GM18867 (cell line): ENCODE results near the gene PTPN23.
"Not testable (repeated sequence)": the region's sequence is repeated elsewhere in the genome, so short reads cannot be mapped to it uniquely, and the experiment has no call there.

ENCODE experiments used
- ATAC-seq: cut with Tn5 transposase; IDR thresholded peaks from one replicate; pipeline ENCODE4 v1.9.1; 2021; ENCODE audit warnings: mild to moderate bottlenecking, moderate library complexity; ENCODE audit not compliant: unreplicated experiment

The PTPN23 gene

DNA sequence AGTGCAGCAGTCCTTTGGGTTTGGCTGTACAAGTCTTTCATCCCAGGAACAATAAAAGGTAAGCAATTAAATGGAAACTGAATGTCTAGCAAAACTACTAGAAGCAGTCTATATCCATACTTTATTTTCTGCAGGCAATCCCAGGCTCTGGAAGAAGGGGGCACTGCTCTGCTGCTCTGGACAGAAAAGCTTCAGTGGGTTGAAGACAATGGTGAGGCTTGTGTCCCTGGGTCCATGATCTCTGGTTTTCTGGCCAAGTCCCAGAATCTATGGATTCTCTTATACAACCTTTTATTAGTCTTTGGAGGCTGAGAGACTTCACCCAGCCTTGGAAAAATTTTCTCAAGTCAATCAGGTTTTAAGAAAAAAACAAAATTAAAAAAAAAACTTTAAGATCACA lies 59.3 kb downstream of the PTPN23 start:
- ATAC-seq = no peak

- ATAC-seq = no peak
Measured at GRCh38 chr3:47441796-47442551, 61.2 kb downstream of the PTPN23 start.

GRCh38 chr3:47443611-47443995 lies 62.8 kb downstream of the PTPN23 start:
- no peak for ATAC-seq

GRCh38 chr3:47444103-47444502 lies 63.3 kb downstream of the PTPN23 start:
- no peak for ATAC-seq

DNA sequence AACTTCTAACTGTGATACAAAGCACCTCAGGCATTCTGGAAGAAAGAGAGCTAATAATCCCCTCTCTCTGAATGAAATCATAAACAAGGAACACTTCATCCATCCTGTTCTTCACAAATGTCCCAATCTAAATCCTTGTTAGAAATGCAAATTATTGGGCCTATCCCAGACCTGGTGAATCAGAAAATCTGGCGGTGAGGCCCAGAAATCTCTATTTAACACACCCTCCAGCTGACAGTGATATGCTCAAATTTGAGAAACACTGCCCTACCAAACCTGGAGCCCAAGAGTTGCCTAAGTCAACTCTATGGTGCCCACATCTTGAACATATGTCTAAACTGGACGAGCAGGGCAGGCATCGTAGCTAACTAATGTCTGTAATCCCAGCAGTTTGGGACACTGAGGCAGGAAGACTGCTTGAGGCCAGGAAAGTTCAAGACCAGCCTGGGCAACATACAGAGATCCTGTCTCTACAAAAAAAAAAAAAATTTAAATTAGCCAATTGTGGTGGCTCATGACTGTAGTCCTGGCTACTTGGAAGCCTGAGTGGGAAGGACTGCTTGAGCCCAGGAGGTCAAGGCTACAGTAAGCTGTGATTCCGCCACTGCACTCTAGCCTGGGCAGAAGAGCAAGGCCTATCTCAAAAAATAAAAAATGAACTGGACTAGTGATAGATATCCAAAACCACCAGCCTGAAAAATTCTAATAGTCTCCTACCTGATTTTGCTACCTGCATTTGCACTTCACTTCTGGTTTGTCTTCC lies 71.8 kb downstream of the PTPN23 start:
- ATAC-seq = no peak

DNA sequence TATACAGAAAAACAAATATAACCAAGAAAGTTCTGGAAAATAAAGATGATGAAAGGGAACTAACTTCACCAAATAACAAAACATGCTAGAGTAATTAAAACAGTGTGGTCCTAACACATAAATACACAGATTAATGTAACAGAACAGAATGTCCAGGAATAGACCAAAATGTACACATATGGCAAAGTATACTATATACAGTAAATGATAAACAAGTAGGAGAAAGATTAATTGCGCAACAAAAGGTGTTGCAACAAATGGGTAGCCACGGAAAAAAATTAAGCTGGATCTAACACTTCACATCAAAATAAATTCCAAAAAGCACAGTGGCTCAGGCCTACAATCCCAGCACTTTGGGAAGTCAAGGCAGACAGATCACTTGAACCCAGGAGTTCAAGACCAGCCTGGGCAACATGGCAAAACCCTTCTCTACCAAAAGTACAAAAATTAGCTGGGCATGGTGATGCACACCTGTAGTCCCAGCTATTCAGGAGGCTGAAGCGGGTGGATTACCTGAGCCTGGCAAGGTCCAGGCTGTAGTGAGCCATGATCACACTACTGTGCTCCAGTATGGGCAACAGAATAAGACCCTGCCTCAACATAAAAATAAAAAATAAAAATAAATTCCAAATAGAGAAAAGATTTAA lies 75.1 kb downstream of the PTPN23 start:
- ATAC-seq = no peak

GRCh38 chr3:47456984-47457383 lies 76.2 kb downstream of the PTPN23 start:
- ATAC-seq = no peak

GRCh38 chr3:47459534-47460085 lies 78.8 kb downstream of the PTPN23 start:
- not testable (repeated sequence) for ATAC-seq
